Fibroblast of the aortic adventitia (primary cell): ENCODE results near the gene CSNK1D. TPM values are rescaled to one million over a fixed set of nuclear protein-coding genes. Genes with fewer than 3 reads are reported as not detected.

Experiments used
- DNase-seq: peaks from one replicate; pipeline ENCODE4 v3.0.0-alpha.2; 2010; ENCODE audit warnings: low read depth
- H3K4me3 ChIP-seq: 2 replicates; pipeline ENCODE4 v1.5.1; 2011; ENCODE audit warnings: low read depth, mild to moderate bottlenecking, control low read depth, low read length, moderate library complexity
- CTCF ChIP-seq: IDR thresholded peaks from 2 replicates; pipeline ENCODE4 v1.5.1; 2011; ENCODE audit warnings: mild to moderate bottlenecking, low read length, control low read depth, inconsistent platforms; ENCODE audit not compliant: insufficient read depth
- total RNA-seq: library from RNA; depleted of rRNA; stranded (reverse); fragments of >200 nt; gene quantifications from 2 replicates; pipeline ENCODE4 v1.2.3, GENCODE V29; 2012; ENCODE audit warnings: low replicate concordance

The CSNK1D gene
- total RNA-seq, 1 donor: 52.7 TPM

- H3K4me3 ChIP-seq: no peak overlapping the region
- no peak for TF ChIP-seq CTCF
- DNase-seq: no peak
These were observed 29.1 kb upstream of the CSNK1D start for GRCh38 chr17:82302568-82302963.

GRCh38 chr17:82301916-82302567, 28.5 kb upstream of the CSNK1D start:
- TF ChIP-seq CTCF: no peak
- no peak for DNase-seq
- H3K4me3 ChIP-seq: no peak overlapping the region

- no peak for DNase-seq
- no peak overlapping the region for H3K4me3 ChIP-seq
- TF ChIP-seq CTCF: no peak
These were observed 27.9 kb upstream of the CSNK1D start for GRCh38 chr17:82301300-82301915.

- no peak overlapping the region for H3K4me3 ChIP-seq
- TF ChIP-seq CTCF: peak; percentile 80
- peak; percentile 46 for DNase-seq
These were observed 27.3 kb upstream of the CSNK1D start for GRCh38 chr17:82300707-82301270.

GRCh38 chr17:82300228-82300627, 26.7 kb upstream of the CSNK1D start:
- TF ChIP-seq CTCF: no peak
- DNase-seq: no peak
- H3K4me3 ChIP-seq: no peak overlapping the region

- TF ChIP-seq CTCF: no peak
- no peak for DNase-seq
- H3K4me3 ChIP-seq: no peak overlapping the region
These were observed 26.0 kb upstream of the CSNK1D start for GRCh38 chr17:82299452-82299851.
